Measurements from ENCODE around the gene CBLN4. TPM values are rescaled to one million over a fixed set of nuclear protein-coding genes. Genes with fewer than 3 reads are reported as not detected.

The CBLN4 gene
- polyA plus RNA-seq, 1 donor (not counting 4 experiments of a cell fraction or from before 2014, with no cell fraction given) = not detected

- DNase-seq (ENCODE audit: low read depth, low spot score) = no peak
- Histone ChIP-seq H3K36me3 (ENCODE audit: control insufficient read depth in 2 of 2, extremely low read depth in 1 of 2, insufficient read depth in 2 of 2, low read length in 2 of 2) (no peaks in the 10 kb centered on the region), H3K9me3 (ENCODE audit: control insufficient read depth, low read depth, low read length) (no peaks in the 10 kb centered on the region), H2AFZ (ENCODE audit: control insufficient read depth, low read length) (no peak overlapping the region), H3K79me2 (ENCODE audit: control insufficient read depth, insufficient read depth, low read length) (no peaks in the 10 kb centered on the region), H3K4me3 (ENCODE audit: control insufficient read depth in 2 of 3, extremely low read depth in 1 of 3, insufficient read depth in 2 of 3, low read depth in 1 of 3, low read length in 3 of 3) (no peak overlapping the region), H3K9me1 (ENCODE audit: control insufficient read depth, extremely low read depth, insufficient read depth, low read length) (no peaks in the 10 kb centered on the region), H3K27me3 (ENCODE audit: control insufficient read depth, extremely low read depth, insufficient read depth, low read length) (no peaks in the 10 kb centered on the region), H3K9ac (ENCODE audit: control insufficient read depth, extremely low read depth, insufficient read depth, low read length) (no peak overlapping the region), H3K4me1 (ENCODE audit: control insufficient read depth, extremely low read depth, insufficient read depth, low read length) (no peaks in the 10 kb centered on the region), H3K4me2 (ENCODE audit: control insufficient read depth, extremely low read depth, insufficient read depth, low read depth, low read length) (no peak overlapping the region), H3K27ac (ENCODE audit: control insufficient read depth, insufficient read depth, low read length) (no peak overlapping the region), H4K20me1 (ENCODE audit: control insufficient read depth, extremely low read depth, insufficient read depth, low read length) (no peaks in the 10 kb centered on the region)
- no peak for TF ChIP-seq EZH2 (IDR thresholded peaks at IDR 0.05; ENCODE audit: low read length)
- TF ChIP-seq CTCF (optimal IDR thresholded peaks at IDR 0.05 in 1 of 3, IDR thresholded peaks at IDR 0.05 in 1 of 3, conservative IDR thresholded peaks at IDR 0.05 in 1 of 3; ENCODE audit: extremely low read depth in 1 of 3, insufficient read depth in 2 of 3, low read length in 3 of 3) = peak in 1 of 3 experiments; percentile 24
- FAIRE-seq = no peak
- dilution Hi-C loops (cut with MboI; ENCODE audit: extremely low pct_ligation_motif_present, low sequenced_read_pairs) = no loop called here
These were observed 12.2 kb upstream of the CBLN4 start for GRCh38 chr20:56017560-56017959.

GRCh38 chr20:56014998-56015397 is 9.7 kb upstream of the CBLN4 start:
- Histone ChIP-seq H3K9ac (ENCODE audit: control insufficient read depth, extremely low read depth, insufficient read depth, low read length) (no peak overlapping the region), H3K27me3 (ENCODE audit: control insufficient read depth, extremely low read depth, insufficient read depth, low read length) (no peaks in the 10 kb centered on the region), H4K20me1 (ENCODE audit: control insufficient read depth, extremely low read depth, insufficient read depth, low read length) (no peaks in the 10 kb centered on the region), H3K9me1 (ENCODE audit: control insufficient read depth, extremely low read depth, insufficient read depth, low read length) (no peaks in the 10 kb centered on the region), H3K36me3 (ENCODE audit: control insufficient read depth in 2 of 2, extremely low read depth in 1 of 2, insufficient read depth in 2 of 2, low read length in 2 of 2) (no peaks in the 10 kb centered on the region), H3K79me2 (ENCODE audit: control insufficient read depth, insufficient read depth, low read length) (no peaks in the 10 kb centered on the region), H3K4me2 (ENCODE audit: control insufficient read depth, extremely low read depth, insufficient read depth, low read depth, low read length) (no peak overlapping the region), H3K9me3 (ENCODE audit: control insufficient read depth, low read depth, low read length) (no peaks in the 10 kb centered on the region), H2AFZ (ENCODE audit: control insufficient read depth, low read length) (no peak overlapping the region), H3K27ac (ENCODE audit: control insufficient read depth, insufficient read depth, low read length) (no peak overlapping the region), H3K4me3 (ENCODE audit: control insufficient read depth in 2 of 3, extremely low read depth in 1 of 3, insufficient read depth in 2 of 3, low read depth in 1 of 3, low read length in 3 of 3) (no peak overlapping the region), H3K4me1 (ENCODE audit: control insufficient read depth, extremely low read depth, insufficient read depth, low read length) (no peaks in the 10 kb centered on the region)
- TF ChIP-seq EZH2 (IDR thresholded peaks at IDR 0.05; ENCODE audit: low read length) (no peak), CTCF (optimal IDR thresholded peaks at IDR 0.05 in 1 of 3, IDR thresholded peaks at IDR 0.05 in 1 of 3, conservative IDR thresholded peaks at IDR 0.05 in 1 of 3; ENCODE audit: extremely low read depth in 1 of 3, insufficient read depth in 2 of 3, low read length in 3 of 3) (no peak)
- dilution Hi-C loops (cut with MboI; ENCODE audit: extremely low pct_ligation_motif_present, low sequenced_read_pairs) = no loop called here
- DNase-seq (ENCODE audit: low read depth, low spot score) (no peak), FAIRE-seq (no peak)

All from keratinocyte (primary cell).